GM12878 (cell line): ENCODE measurements around the gene SLC10A2. TPM values are rescaled to one million over a fixed set of nuclear protein-coding genes. Genes with fewer than 3 reads are reported as not detected.

ENCODE experiments used
- ATAC-seq: fragments of 200-7000 bp; cut with Tn5 transposase; 3 replicates; pipeline ENCODE4 v1.9.1; 2020; ENCODE audit warnings: mild to moderate bottlenecking, moderate library complexity
- BruUV-seq: library from RNA; stranded (reverse); fragments of 400-500 nt; replicated peaks from 2 replicates; lab custom pipeline; 2021; lab: Mats Ljungman, UMichigan
- CTCF ChIA-PET: fragments of 300-600 bp; sonication (Branson Sonifier 250); formaldehyde crosslinking; extraction: SDS; loops from one replicate; lab custom pipeline; 2021; ENCODE audit warnings: inconsistent platforms; lab: Yijun Ruan, JAX
- POLR2A ChIA-PET: fragments of 350-600 bp; formaldehyde crosslinking; extraction: SDS; loops from one replicate; lab custom pipeline; 2021; ENCODE audit warnings: inconsistent platforms; lab: Charles Lee
- RAD21 ChIA-PET: fragments of 300-600 bp; sonication (Branson Sonifier 250); formaldehyde crosslinking; loops from one replicate; lab custom pipeline; 2023; ENCODE audit warnings: antibody characterized with exemption; ENCODE audit not compliant: unreplicated experiment; lab: Charles Lee
- SMC1A ChIA-PET: fragments of 300-600 bp; sonication (Branson Sonifier 250); formaldehyde crosslinking; loops from one replicate; lab custom pipeline; 2023; ENCODE audit not compliant: unreplicated experiment, uncharacterized antibody; lab: Charles Lee
- DNase-seq: peaks from one replicate; pipeline ENCODE4 v3.0.0-alpha.2; 2011; ENCODE audit warnings: low read depth, low spot score
- FAIRE-seq: peaks from 3 replicates; lab custom pipeline; 2011; peaks lifted over from hg19 to GRCh38; lab: Jason Lieb, UNC
- H2AFZ ChIP-seq: 2 replicates; pipeline ENCODE4 v1.6.0; 2011; ENCODE audit warnings: low read depth, low read length, control low read depth; ENCODE audit not compliant: control insufficient read depth
- H3K27ac ChIP-seq: 2 replicates; pipeline ENCODE4 v1.5.1; 2011; ENCODE audit warnings: control low read depth; ENCODE audit not compliant: control insufficient read depth, insufficient read depth
- H3K27me3 ChIP-seq, 2 experiments: replicated peaks in 1 of 2; 2 replicates each; pipeline versions ENCODE4 v1.6.0 to v1.6.1; 2011; ENCODE audit warnings: low read length in 1 of 2; ENCODE audit not compliant: control insufficient read depth in 2 of 2, insufficient read depth in 2 of 2
- H3K36me3 ChIP-seq, 2 experiments: 2 replicates each; pipeline ENCODE4 v1.5.1; 2011; ENCODE audit warnings: low read length in 1 of 2; ENCODE audit not compliant: control insufficient read depth in 2 of 2, insufficient read depth in 2 of 2
- H3K4me1 ChIP-seq: 2 replicates; pipeline ENCODE4 v1.6.1; 2011; ENCODE audit warnings: mild to moderate bottlenecking, low read length, moderate library complexity, mixed read lengths; ENCODE audit not compliant: control insufficient read depth, insufficient read depth
- H3K4me2 ChIP-seq: 2 replicates; pipeline ENCODE4 v1.6.0; 2011; ENCODE audit warnings: control low read depth; ENCODE audit not compliant: control insufficient read depth, insufficient read depth
- H3K4me3 ChIP-seq: fragments of 200-600 bp; sonication (generic); 2 replicates; pipeline ENCODE4 v1.5.1; 2016
- H3K79me2 ChIP-seq: 2 replicates; pipeline ENCODE4 v1.6.0; 2011; ENCODE audit warnings: low read length; ENCODE audit not compliant: control insufficient read depth, insufficient read depth
- H3K9ac ChIP-seq: 2 replicates; pipeline ENCODE4 v1.8.0; 2011; ENCODE audit warnings: low read length, control low read depth, mixed read lengths; ENCODE audit not compliant: control insufficient read depth, insufficient read depth
- H3K9me3 ChIP-seq: replicated peaks from 3 replicates; pipeline ENCODE4 v1.5.1; 2011; ENCODE audit warnings: mild to moderate bottlenecking, low read length; ENCODE audit not compliant: control insufficient read depth, insufficient read depth
- H4K20me1 ChIP-seq: 2 replicates; pipeline ENCODE4 v1.6.0; 2011; ENCODE audit not compliant: control insufficient read depth, insufficient read depth
- ATF2 ChIP-seq: IDR thresholded peaks from 2 replicates; pipeline ENCODE4 v1.6.1; 2012; ENCODE audit warnings: low read length, inconsistent platforms
- BCLAF1 ChIP-seq: fragments of 450-650 bp; IDR thresholded peaks from 2 replicates; pipeline ENCODE4 v1.6.1; 2017; ENCODE audit warnings: antibody characterized with exemption, mild to moderate bottlenecking, moderate library complexity
- BHLHE40 ChIP-seq, 2 experiments: fragments of 450-650 bp in 1 of 2; IDR thresholded peaks; 2 replicates each; pipeline ENCODE4 v1.6.1; 2011 to 2017; ENCODE audit warnings: low read depth in 2 of 2, borderline replicate concordance in 1 of 2, improper control_type of control experiment in 1 of 2, low read length in 1 of 2, mild to moderate bottlenecking in 1 of 2
- CTCF ChIP-seq, 3 experiments: IDR thresholded peaks in 2 of 3; conservative IDR thresholded peaks in 1 of 3; 2 replicates each; pipeline ENCODE4 v1.5.1; 2011; ENCODE audit warnings: low read depth in 3 of 3, low read length in 3 of 3, mild to moderate bottlenecking in 3 of 3, control low read depth in 2 of 3, moderate library complexity in 2 of 3, inconsistent platforms in 1 of 3, mixed read lengths in 1 of 3; ENCODE audit not compliant: control insufficient read depth in 2 of 3, insufficient read depth in 1 of 3; ENCODE audit errors: extremely low read depth in 1 of 3
- EED ChIP-seq: sonication (generic); IDR thresholded peaks from 2 replicates; pipeline ENCODE4 v1.6.1; 2016; ENCODE audit warnings: antibody characterized with exemption, low read depth
- GATAD2B ChIP-seq: fragments of 450-650 bp; conservative IDR thresholded peaks from 2 replicates; pipeline ENCODE4 v1.6.1; 2017; ENCODE audit warnings: low read depth, mild to moderate bottlenecking, moderate library complexity
- IKZF2 ChIP-seq, 2 experiments: fragments of 450-650 bp; IDR thresholded peaks; 2 replicates each; pipeline ENCODE4 v1.6.1; 2017; ENCODE audit warnings: mild to moderate bottlenecking in 2 of 2, moderate library complexity in 2 of 2
- JUND ChIP-seq: IDR thresholded peaks from 2 replicates; pipeline ENCODE4 v1.6.1; 2012; ENCODE audit warnings: low read depth, mild to moderate bottlenecking, low read length, improper control_type of control experiment, moderate library complexity
- MYB ChIP-seq: fragments of 150-350 bp; IDR thresholded peaks from 2 replicates; pipeline ENCODE4 v1.6.1; 2014; ENCODE audit warnings: mild to moderate bottlenecking, low read depth, low read length, borderline replicate concordance
- NFIC ChIP-seq: IDR thresholded peaks from 2 replicates; pipeline ENCODE4 v1.6.1; 2012; ENCODE audit warnings: low read depth, mild to moderate bottlenecking, inconsistent platforms, low read length, moderate library complexity
- STAT3 ChIP-seq: IDR thresholded peaks from 2 replicates; pipeline ENCODE4 v1.6.1; 2011; ENCODE audit warnings: low read depth, low read length, improper control_type of control experiment
- TARDBP ChIP-seq: IDR thresholded peaks from 2 replicates; pipeline ENCODE4 v1.6.1; 2016; ENCODE audit warnings: borderline replicate concordance
- WGBS: methylation state at CpG from one replicate; pipeline ENCODE4 v1.1.6; 2016; ENCODE audit warnings: low lambda C conversion rate; ENCODE audit not compliant: insufficient replicate concordance, insufficient coverage; ENCODE audit errors: missing lambda C conversion rate; 5-methylcytosine and 5-hydroxymethylcytosine counted together
- in situ Hi-C: fragments of 300-500 bp; cut with MboI; formaldehyde crosslinking; loops from 9 replicates; pipeline ENCODE4 v1.14.3; 2018; ENCODE audit warnings: mixed read lengths
- intact Hi-C: fragments of 100-400 bp; cut with micrococcal nuclease; formaldehyde crosslinking; loops from one replicate; pipeline ENCODE4 v1.14.2; 2022; ENCODE audit not compliant: unreplicated experiment
- polyA plus RNA-seq, 11 experiments: library from polyadenylated mRNA; depleted of rRNA in 4 of 11; unstranded in 6 of 11; stranded (reverse) in 5 of 11; fragments of >200 nt; fragmentation: Nextera tagmentation in 4 of 11; fragmentation: Illumina TruSeq in 1 of 11; extraction: Ambion mirVana in 4 of 11; extraction: Trizol in 1 of 11; gene quantifications; 1 replicate in 1 of 11; 2 replicates in 10 of 11; pipeline versions ENCODE4 v1.2.1 to v1.2.3, GENCODE V29; 2011 to 2016; ENCODE audit warnings: inconsistent platforms in 2 of 11, missing spikeins in 2 of 11, low read depth in 1 of 11
- total RNA-seq, 4 experiments: library from RNA; depleted of rRNA in 3 of 4; stranded (reverse); fragments of >200 nt in 3 of 4; fragmentation: Illumina TruSeq in 1 of 4; extraction: Trizol in 1 of 4; gene quantifications; 2 replicates each; pipeline versions ENCODE4 v1.2.1 to v1.2.3, GENCODE V29; 2013 to 2021
- TF ChIP-seq, protein P1 (sequence below): IDR thresholded peaks from 2 replicates; pipeline ENCODE4 v1.6.1; 2011; ENCODE audit warnings: borderline replicate concordance, low read depth, mild to moderate bottlenecking, moderate library complexity, low read length; ENCODE audit not compliant: insufficient read depth, poor library complexity, severe bottlenecking

The SLC10A2 gene
- total and polyA plus RNA-seq, 10 of the 15 experiments (the other 5 are each of a cell fraction or from before 2014, with no cell fraction given): 0.01 to 0.04 (median 0.02) TPM; not detected in 7

- peak; percentile 16; the same call in 1 of the 2 replicates for TF ChIP-seq ATF2
- TF ChIP-seq NFIC: peak; percentile 39; the same call in 1 of the 2 replicates
- no peak for TF ChIP-seq CTCF (IDR thresholded peaks at IDR 0.05 in 2 of 3, conservative IDR thresholded peaks at IDR 0.05 in 1 of 3; ENCODE audit: control insufficient read depth in 2 of 3, extremely low read depth in 1 of 3, insufficient read depth in 1 of 3, low read depth in 3 of 3, low read length in 3 of 3)
- TF ChIP-seq STAT3: no peak
- TF ChIP-seq, all 136 proteins: peak for 6
These were observed 32.2 kb downstream of the SLC10A2 start (continued) for GRCh38 chr13:103033999-103034398.

DNA sequence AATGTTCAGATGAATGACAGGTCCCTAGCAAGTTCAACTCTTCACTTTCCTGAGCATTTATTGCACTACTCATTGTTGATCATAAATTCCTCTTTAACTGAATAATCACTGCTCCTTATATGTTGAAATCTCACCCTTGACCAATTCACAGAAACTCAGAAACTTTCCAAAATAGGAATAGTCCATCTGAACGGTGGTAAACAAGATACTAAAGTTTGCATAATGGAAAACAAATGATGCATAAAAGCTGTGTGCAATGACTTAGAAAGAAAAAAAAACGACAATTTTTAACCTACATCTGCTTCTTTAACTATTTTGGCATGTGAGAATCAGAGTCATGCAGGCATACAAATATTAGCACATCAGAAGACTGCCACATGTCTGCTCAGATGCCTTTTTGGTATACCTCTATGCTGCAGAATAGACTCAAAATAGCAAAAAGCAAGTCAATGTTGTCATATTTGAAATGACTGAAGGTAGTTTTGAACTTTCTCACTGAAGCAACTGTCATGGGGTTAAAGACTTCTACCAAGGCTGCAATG is 34.8 kb downstream of the SLC10A2 start:
- H2AFZ ChIP-seq: no peak overlapping the region
- peak overlapping the region; percentile 67 for H3K4me2 ChIP-seq
- BruUV-seq: no TSS peak
- H3K27me3 ChIP-seq: no peaks in the 10 kb centered on the region
- peaks cover 38% of the 10 kb centered on the region for H3K4me1 ChIP-seq
- CTCF ChIA-PET: interaction anchor here (0.6 to 0.7 kb wide), 2 partner anchors 14 to 22 kb away, joined by 3 read pairs; no protein-coding TSS in a partner anchor
- H3K27ac ChIP-seq: peak overlapping the region; percentile 79
- in situ Hi-C loops: loop anchor here (5.0 kb wide), 1 partner anchor 101 kb away; no protein-coding TSS in a partner anchor
- no peak overlapping the region for H3K4me3 ChIP-seq
- DNase-seq: peak; percentile 90
- SMC1A ChIA-PET: interaction anchor here (1.0 to 3.2 kb wide), 7 partner anchors 9 to 243 kb away, joined by 3 to 31 read pairs (median 6); no protein-coding TSS in a partner anchor
- intact Hi-C loops: loop anchor here (1.0 to 5.0 kb wide), 5 partner anchors 24 to 148 kb away; no protein-coding TSS in a partner anchor
- RAD21 ChIA-PET: interaction anchor here (0.7 to 2.9 kb wide), 9 partner anchors 22 to 157 kb away, joined by 3 to 21 read pairs (median 4); no protein-coding TSS in a partner anchor
- ATAC-seq: peak; percentile 93
- POLR2A ChIA-PET: interaction anchor here (0.6 to 1.2 kb wide), 5 partner anchors 9 to 121 kb away, joined by 3 to 6 read pairs (median 3); no protein-coding TSS in a partner anchor
- peak; percentile 95 for FAIRE-seq
- WGBS: 5% methylated on average over 2 of the region's 2 CpGs
- H4K20me1 ChIP-seq: no peaks in the 10 kb centered on the region
- H3K9ac ChIP-seq: no peak overlapping the region
- H3K9me3 ChIP-seq: peaks cover 11% of the 10 kb centered on the region; the same call in 2 of the 3 replicates
- no peaks in the 10 kb centered on the region for H3K79me2 ChIP-seq
- H3K36me3 ChIP-seq: no peaks in the 10 kb centered on the region
- TF ChIP-seq BHLHE40 (IDR thresholded peaks at IDR 0.05; ENCODE audit: borderline replicate concordance in 1 of 2, low read depth in 2 of 2, low read length in 1 of 2) (peak; percentile 87 to 89), GATAD2B (no peak), EED (peak; percentile 65), JUND (no peak), BCLAF1 (no peak), TARDBP (peak; percentile 52; the same call in 1 of the 2 replicates), IKZF2 (IDR thresholded peaks at IDR 0.05) (peak; percentile 67 to 81), MYB (no peak; the same call in 1 of the 2 replicates)
- TF ChIP-seq, protein P1, sequence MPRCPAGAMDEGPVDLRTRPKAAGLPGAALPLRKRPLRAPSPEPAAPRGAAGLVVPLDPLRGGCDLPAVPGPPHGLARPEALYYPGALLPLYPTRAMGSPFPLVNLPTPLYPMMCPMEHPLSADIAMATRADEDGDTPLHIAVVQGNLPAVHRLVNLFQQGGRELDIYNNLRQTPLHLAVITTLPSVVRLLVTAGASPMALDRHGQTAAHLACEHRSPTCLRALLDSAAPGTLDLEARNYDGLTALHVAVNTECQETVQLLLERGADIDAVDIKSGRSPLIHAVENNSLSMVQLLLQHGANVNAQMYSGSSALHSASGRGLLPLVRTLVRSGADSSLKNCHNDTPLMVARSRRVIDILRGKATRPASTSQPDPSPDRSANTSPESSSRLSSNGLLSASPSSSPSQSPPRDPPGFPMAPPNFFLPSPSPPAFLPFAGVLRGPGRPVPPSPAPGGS: peak; percentile 85
